OCI-LY7 (cell line): ENCODE data around the gene FANCI. TPM values are rescaled to one million over a fixed set of nuclear protein-coding genes. Genes with fewer than 3 reads are reported as not detected.

ENCODE experiments used
- BruUV-seq: library from RNA; stranded (reverse); fragments of 400-500 nt; replicated peaks from 2 replicates; lab custom pipeline; 2021; lab: Mats Ljungman, UMichigan
- CTCF ChIA-PET: fragments of 300-600 bp; sonication (Branson Sonifier 250); formaldehyde crosslinking; loops from one replicate; lab custom pipeline; 2022; ENCODE audit warnings: antibody characterized with exemption; ENCODE audit not compliant: unreplicated experiment; lab: Charles Lee
- POLR2A ChIA-PET: fragments of 300-600 bp; sonication (Branson Sonifier 250); formaldehyde crosslinking; loops from one replicate; lab custom pipeline; 2022; ENCODE audit warnings: antibody characterized with exemption; lab: Charles Lee
- DNase-seq: peaks from one replicate; pipeline ENCODE4 v3.0.0-alpha.2; 2015; ENCODE audit warnings: low spot score
- H2AFZ ChIP-seq: fragments of 200-600 bp; sonication (generic), shearing (Covaris generic); 2 replicates; pipeline ENCODE4 v1.6.1; 2014; ENCODE audit warnings: mild to moderate bottlenecking, antibody characterized with exemption, low read length, moderate library complexity
- H3K27ac ChIP-seq: fragments of 200-600 bp; sonication (generic); 2 replicates; pipeline ENCODE4 v1.5.1; 2014; ENCODE audit warnings: mixed run types, low read depth, mild to moderate bottlenecking, moderate library complexity, low read length, inconsistent platforms; ENCODE audit not compliant: poor library complexity, severe bottlenecking
- H3K36me3 ChIP-seq: fragments of 200-600 bp; sonication (generic); 2 replicates; pipeline ENCODE4 v1.6.1; 2014; ENCODE audit warnings: mild to moderate bottlenecking, antibody characterized with exemption, low read length, moderate library complexity, mixed read lengths; ENCODE audit not compliant: insufficient read depth
- H3K4me1 ChIP-seq: fragments of 200-600 bp; sonication (generic); 2 replicates; pipeline ENCODE4 v1.5.1; 2014; ENCODE audit warnings: mild to moderate bottlenecking, low read length; ENCODE audit not compliant: insufficient read depth, poor library complexity, severe bottlenecking
- H3K4me2 ChIP-seq: fragments of 200-600 bp; sonication (generic); 2 replicates; pipeline ENCODE4 v1.6.1; 2014; ENCODE audit warnings: mild to moderate bottlenecking, low read length
- H3K4me3 ChIP-seq: fragments of 200-600 bp; sonication (generic); 2 replicates; pipeline ENCODE4 v1.5.1; 2014; ENCODE audit warnings: mild to moderate bottlenecking, low read depth, low read length; ENCODE audit not compliant: poor library complexity, severe bottlenecking
- H3K79me2 ChIP-seq: fragments of 200-600 bp; sonication (generic); 2 replicates; pipeline ENCODE4 v1.6.1; 2016; ENCODE audit warnings: low read depth, mild to moderate bottlenecking, low read length, moderate library complexity, mixed read lengths; ENCODE audit not compliant: insufficient read depth
- H3K9me2 ChIP-seq: fragments of 200-600 bp; sonication (generic); 2 replicates; pipeline ENCODE4 v1.6.1; 2016; ENCODE audit warnings: mild to moderate bottlenecking, low read length, mixed read lengths; ENCODE audit not compliant: insufficient read depth
- H3K9me3 ChIP-seq: fragments of 200-600 bp; sonication (generic); 2 replicates; pipeline ENCODE4 v1.6.1; 2014; ENCODE audit warnings: mild to moderate bottlenecking, mixed run types, low read length, mixed read lengths
- H4K20me1 ChIP-seq: fragments of 200-600 bp; sonication (generic); 2 replicates; pipeline ENCODE4 v1.6.1; 2014; ENCODE audit warnings: mild to moderate bottlenecking, antibody characterized with exemption, low read length, moderate library complexity, mixed read lengths; ENCODE audit not compliant: insufficient read depth
- CTCF ChIP-seq: fragments of 200-600 bp; sonication (generic); conservative IDR thresholded peaks from 2 replicates; pipeline ENCODE4 v1.5.1; 2014; ENCODE audit warnings: mild to moderate bottlenecking, antibody characterized with exemption, low read length, moderate library complexity, mixed read lengths
- EZH2phosphoT487 ChIP-seq: fragments of 200-600 bp; sonication (generic); IDR thresholded peaks from 2 replicates; pipeline ENCODE4 v1.6.1; 2018; ENCODE audit warnings: low read depth, borderline replicate concordance, mild to moderate bottlenecking, mixed run types, antibody characterized with exemption, low read length, moderate library complexity, mixed read lengths
- intact Hi-C: fragments of 100-400 bp; cut with micrococcal nuclease; formaldehyde crosslinking; loops from one replicate; pipeline ENCODE4 v1.10.0; 2022; ENCODE audit not compliant: unreplicated experiment
- total RNA-seq, 2 experiments: library from RNA; depleted of rRNA in 1 of 2; stranded (reverse); fragments of >200 nt in 1 of 2; shearing (Covaris generic) in 1 of 2; gene quantifications; 2 replicates each; pipeline ENCODE4 v1.2.3, GENCODE V29; 2014 to 2022

FANCI gene
- total RNA-seq, 2 experiments from 2014 or later: 112 to 211 TPM

- Histone ChIP-seq H3K4me1 (peaks cover 3% of the 10 kb centered on the region), H3K9me3 (no peaks in the 10 kb centered on the region), H3K4me2 (no peak overlapping the region), H3K36me3 (no peaks in the 10 kb centered on the region), H2AFZ (no peak overlapping the region), H3K4me3 (no peak overlapping the region), H3K9me2 (no peaks in the 10 kb centered on the region), H3K27ac (no peak overlapping the region), H4K20me1 (no peaks in the 10 kb centered on the region), H3K79me2 (no peaks in the 10 kb centered on the region)
- POLR2A ChIA-PET: no interaction called here
- CTCF ChIA-PET: no interaction called here
- no peak for DNase-seq
- intact Hi-C loops: no loop called here
- TF ChIP-seq CTCF: no peak
- no TSS peak for BruUV-seq
Observed at GRCh38 chr15:89362203-89363101, 118.7 kb downstream of the FANCI start.

- no peak for DNase-seq
- Histone ChIP-seq H3K27ac (no peak overlapping the region), H3K79me2 (no peaks in the 10 kb centered on the region), H3K4me2 (no peak overlapping the region), H3K9me2 (no peaks in the 10 kb centered on the region), H3K36me3 (no peaks in the 10 kb centered on the region), H3K4me1 (peaks cover 3% of the 10 kb centered on the region), H3K9me3 (no peaks in the 10 kb centered on the region), H3K4me3 (no peak overlapping the region), H2AFZ (no peak overlapping the region), H4K20me1 (no peaks in the 10 kb centered on the region)
- CTCF ChIA-PET: no interaction called here
- TF ChIP-seq EZH2phosphoT487: no peak
- no peak for TF ChIP-seq CTCF
- BruUV-seq: no TSS peak
- intact Hi-C loops: no loop called here
- POLR2A ChIA-PET: interaction anchor here (0.6 kb wide), 1 partner anchor 9 kb away, joined by 6 read pairs; no protein-coding TSS in a partner anchor
Observed at GRCh38 chr15:89363133-89363532, 119.4 kb downstream of the FANCI start.

- intact Hi-C loops: no loop called here
- no peaks in the 10 kb centered on the region for H3K4me1 ChIP-seq
- CTCF ChIA-PET: no interaction called here
Observed at GRCh38 chr15:89363770-89364169, 120.0 kb downstream of the FANCI start.

More at GRCh38 chr15:89363770-89364169, 120.0 kb downstream of the FANCI start:
- H3K9me2 ChIP-seq: no peaks in the 10 kb centered on the region
- H2AFZ ChIP-seq: no peak overlapping the region
- DNase-seq: no peak
- H3K9me3 ChIP-seq: no peaks in the 10 kb centered on the region
- no peaks in the 10 kb centered on the region for H3K36me3 ChIP-seq
- no TSS peak for BruUV-seq
- no peak overlapping the region for H3K4me3 ChIP-seq
- POLR2A ChIA-PET: no interaction called here
- no peaks in the 10 kb centered on the region for H4K20me1 ChIP-seq
- H3K4me2 ChIP-seq: no peak overlapping the region
- no peak overlapping the region for H3K27ac ChIP-seq
- TF ChIP-seq EZH2phosphoT487 (no peak), CTCF (no peak)
- H3K79me2 ChIP-seq: no peaks in the 10 kb centered on the region
